Activated T-cell treated with anti-CD3 and anti-CD28 coated beads for 4 hours (primary cell): ENCODE measurements around the gene RGL4.

Source experiments
- DNase-seq: peaks from one replicate; pipeline ENCODE4 v3.0.0-alpha.2; 2020

Gene RGL4

GRCh38 chr22:23744001-23744400 lies 53.2 kb downstream of the RGL4 start:
- no peak for DNase-seq

- DNase-seq = no peak
Measured at GRCh38 chr22:23744485-23744884, 53.7 kb downstream of the RGL4 start.

- DNase-seq = no peak
Measured at GRCh38 chr22:23745791-23746190, 55.0 kb downstream of the RGL4 start.
